ENCODE results near the gene SLC6A18.

SLC6A18 gene

GRCh38 chr5:1201327-1202025 lies 23.7 kb upstream of the SLC6A18 start, which contains the start of gene SLC6A19:
Gene SLC6A19 (plus strand): TSS chr5:1201595. CDS start chr5:1201651, 56 bp downstream.
- DNase-seq (ENCODE audit: insufficient read length, low spot score), result no peak
- TF ChIP-seq POLR2AphosphoS5 (IDR thresholded peaks at IDR 0.05; ENCODE audit: low read depth, low read length), result no peak
- TF ChIP-seq POU2F2 (IDR thresholded peaks at IDR 0.05; ENCODE audit: low read depth, low read length), result no peak
- TF ChIP-seq POLR2A (IDR thresholded peaks at IDR 0.05; ENCODE audit: low read depth, low read length), result no peak
- TF ChIP-seq SPI1 (IDR thresholded peaks at IDR 0.05; ENCODE audit: low read depth, low read length), result no peak
- TF ChIP-seq TAF1 (IDR thresholded peaks at IDR 0.05; ENCODE audit: low read depth, low read length), result no peak
- TF ChIP-seq PAX5 (IDR thresholded peaks at IDR 0.05; ENCODE audit: insufficient read depth, low read length, severe bottlenecking), result no peak
- FAIRE-seq, result no peak

GRCh38 chr5:1202026-1202797 lies 23.0 kb upstream of the SLC6A18 start:
- FAIRE-seq (no peak), DNase-seq (ENCODE audit: insufficient read length, low spot score) (no peak)
- no peak for TF ChIP-seq POLR2AphosphoS5 (IDR thresholded peaks at IDR 0.05; ENCODE audit: low read depth, low read length)
- TF ChIP-seq PAX5 (IDR thresholded peaks at IDR 0.05; ENCODE audit: insufficient read depth, low read length, severe bottlenecking), result no peak

- DNase-seq (ENCODE audit: insufficient read length, low spot score) (no peak), FAIRE-seq (no peak)
- TF ChIP-seq POLR2AphosphoS5 (IDR thresholded peaks at IDR 0.05; ENCODE audit: low read depth, low read length) (no peak), TAF1 (IDR thresholded peaks at IDR 0.05; ENCODE audit: low read depth, low read length) (no peak), SPI1 (IDR thresholded peaks at IDR 0.05; ENCODE audit: low read depth, low read length) (no peak), PAX5 (IDR thresholded peaks at IDR 0.05; ENCODE audit: insufficient read depth, low read length, severe bottlenecking) (no peak), POLR2A (IDR thresholded peaks at IDR 0.05; ENCODE audit: low read depth, low read length) (no peak), POU2F2 (IDR thresholded peaks at IDR 0.05; ENCODE audit: low read depth, low read length) (no peak)
Measured at GRCh38 chr5:1202798-1203185, 22.4 kb upstream of the SLC6A18 start.

GRCh38 chr5:1203311-1203967 lies 21.7 kb upstream of the SLC6A18 start:
- TF ChIP-seq POLR2A (IDR thresholded peaks at IDR 0.05; ENCODE audit: low read depth, low read length) (no peak), POLR2AphosphoS5 (IDR thresholded peaks at IDR 0.05; ENCODE audit: low read depth, low read length) (no peak), TAF1 (IDR thresholded peaks at IDR 0.05; ENCODE audit: low read depth, low read length) (no peak), SPI1 (IDR thresholded peaks at IDR 0.05; ENCODE audit: low read depth, low read length) (no peak), PAX5 (IDR thresholded peaks at IDR 0.05; ENCODE audit: insufficient read depth, low read length, severe bottlenecking) (no peak), POU2F2 (IDR thresholded peaks at IDR 0.05; ENCODE audit: low read depth, low read length) (no peak)
- DNase-seq (ENCODE audit: insufficient read length, low spot score), result no peak
- no peak for FAIRE-seq

GRCh38 chr5:1203968-1204692 lies 21.1 kb upstream of the SLC6A18 start:
- FAIRE-seq, result no peak
- TF ChIP-seq POLR2A (IDR thresholded peaks at IDR 0.05; ENCODE audit: low read depth, low read length), result no peak
- TF ChIP-seq POLR2AphosphoS5 (IDR thresholded peaks at IDR 0.05; ENCODE audit: low read depth, low read length), result no peak
- TF ChIP-seq SPI1 (IDR thresholded peaks at IDR 0.05; ENCODE audit: low read depth, low read length), result no peak
- no peak for TF ChIP-seq POU2F2 (IDR thresholded peaks at IDR 0.05; ENCODE audit: low read depth, low read length)
- no peak for TF ChIP-seq TAF1 (IDR thresholded peaks at IDR 0.05; ENCODE audit: low read depth, low read length)
- TF ChIP-seq PAX5 (IDR thresholded peaks at IDR 0.05; ENCODE audit: insufficient read depth, low read length, severe bottlenecking), result no peak
- no peak for DNase-seq (ENCODE audit: insufficient read length, low spot score)

- FAIRE-seq, result no peak
- DNase-seq (ENCODE audit: insufficient read length, low spot score), result no peak
- TF ChIP-seq TAF1 (IDR thresholded peaks at IDR 0.05; ENCODE audit: low read depth, low read length), result no peak
Measured at GRCh38 chr5:1204693-1205242, 20.4 kb upstream of the SLC6A18 start.

GRCh38 chr5:1205255-1206180 lies 19.7 kb upstream of the SLC6A18 start:
- DNase-seq (ENCODE audit: insufficient read length, low spot score), result no peak
- no peak for FAIRE-seq
- TF ChIP-seq POU2F2 (IDR thresholded peaks at IDR 0.05; ENCODE audit: low read depth, low read length), result no peak
- TF ChIP-seq POLR2A (IDR thresholded peaks at IDR 0.05; ENCODE audit: low read depth, low read length), result no peak
- no peak for TF ChIP-seq SPI1 (IDR thresholded peaks at IDR 0.05; ENCODE audit: low read depth, low read length)
- TF ChIP-seq PAX5 (IDR thresholded peaks at IDR 0.05; ENCODE audit: insufficient read depth, low read length, severe bottlenecking), result no peak
- TF ChIP-seq TAF1 (IDR thresholded peaks at IDR 0.05; ENCODE audit: low read depth, low read length), result no peak
- no peak for TF ChIP-seq POLR2AphosphoS5 (IDR thresholded peaks at IDR 0.05; ENCODE audit: low read depth, low read length)
